HG03139 (cell line): ENCODE data around the gene ZNF777.

Experiments
- ATAC-seq: cut with Tn5 transposase; IDR thresholded peaks from one replicate; pipeline ENCODE4 v1.9.1; 2021; ENCODE audit not compliant: unreplicated experiment

The ZNF777 gene

DNA sequence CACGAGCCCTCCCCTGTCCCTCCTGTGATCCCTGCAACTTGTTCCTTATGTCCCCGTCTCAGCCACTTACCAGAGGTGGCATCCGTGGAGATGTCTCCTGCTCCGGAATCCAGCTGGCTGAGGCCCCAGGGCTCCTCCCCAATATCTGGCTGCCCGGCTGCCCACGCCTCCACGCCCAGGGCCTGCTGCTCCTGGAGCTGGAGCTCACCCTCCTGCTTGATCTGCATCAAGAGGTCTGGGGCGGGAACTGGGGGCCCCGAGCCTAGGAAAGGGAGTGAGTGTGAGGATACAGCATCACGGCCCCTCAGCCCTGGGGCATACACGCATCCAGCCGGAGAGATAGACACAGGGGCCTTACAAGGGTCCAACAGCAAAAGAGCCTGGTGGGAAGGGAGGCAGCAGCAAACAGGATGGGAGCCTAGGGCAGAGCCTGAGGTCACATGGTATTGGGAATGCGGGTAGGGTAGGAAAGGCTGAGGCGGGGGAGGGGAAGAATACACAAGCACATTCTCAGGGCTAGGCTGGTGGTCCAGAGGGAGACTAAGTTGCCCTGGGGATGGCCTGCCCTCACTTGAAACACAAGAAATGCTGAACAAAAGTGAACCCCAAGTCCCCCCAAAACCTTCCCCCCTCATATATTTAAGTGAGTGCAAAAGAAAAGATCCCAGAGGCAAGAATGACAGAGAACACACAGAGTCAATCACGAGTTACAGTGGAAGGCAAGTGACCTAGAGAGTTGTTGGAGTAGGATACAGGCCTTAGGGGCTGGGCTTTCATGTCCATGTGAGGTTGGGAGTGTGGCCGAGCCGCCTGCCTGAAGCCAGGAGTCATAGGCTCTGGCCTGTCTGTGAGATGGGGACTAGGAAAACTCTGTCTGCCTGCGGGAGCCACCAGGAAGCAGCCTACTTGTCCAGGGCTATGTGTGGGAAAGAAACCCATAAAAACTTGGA is 16.9 kb upstream of the ZNF777 start:
- no peak for ATAC-seq

- ATAC-seq: no peak
Observed at GRCh38 chr7:149476791-149477190, 15.9 kb upstream of the ZNF777 start.

- ATAC-seq: no peak
Observed at GRCh38 chr7:149475121-149476045, 14.5 kb upstream of the ZNF777 start.

DNA sequence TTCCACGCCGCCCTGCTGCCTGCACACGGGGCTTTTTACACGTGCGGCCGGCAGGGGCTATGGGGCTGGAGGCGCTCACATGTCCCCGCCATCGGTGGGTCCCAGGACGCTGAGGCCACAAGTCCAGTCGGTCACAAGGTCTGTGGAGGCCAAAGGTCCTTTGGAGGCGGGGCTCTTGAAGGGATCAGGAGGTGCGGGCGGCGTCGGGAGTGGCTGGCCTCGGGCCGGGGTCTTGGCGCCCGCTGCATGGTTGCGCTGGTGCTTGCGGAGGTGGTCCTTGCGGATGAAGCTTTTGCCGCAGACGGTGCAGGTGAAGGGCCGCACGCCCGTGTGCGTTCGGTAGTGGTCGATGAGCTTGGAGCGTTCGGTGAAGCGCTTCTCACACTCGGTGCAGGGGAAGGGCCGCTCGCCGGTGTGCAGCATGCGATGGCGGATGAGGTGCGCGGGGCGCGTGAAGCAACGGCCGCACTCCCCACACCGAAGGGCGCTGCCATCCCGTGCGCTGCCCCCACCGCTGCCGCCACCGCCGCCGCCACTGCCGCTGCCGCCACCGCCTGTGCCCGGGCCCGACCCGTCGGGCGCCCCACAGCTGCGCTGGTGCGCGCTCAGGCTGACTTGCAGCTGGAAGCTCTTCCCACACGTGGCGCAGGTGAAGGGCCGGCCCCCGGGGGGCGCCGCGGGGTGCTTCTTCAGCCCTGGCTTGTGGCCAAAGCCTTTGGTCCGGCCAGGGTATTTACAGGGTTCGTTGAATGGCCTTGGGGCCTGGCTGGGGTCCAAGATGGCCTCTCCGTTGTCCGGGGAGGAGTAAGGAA is 13.7 kb upstream of the ZNF777 start:
- no peak for ATAC-seq

GRCh38 chr7:149473251-149473650 is 12.4 kb upstream of the ZNF777 start:
- ATAC-seq: no peak

- ATAC-seq: no peak
Observed at GRCh38 chr7:149471289-149471953, 10.6 kb upstream of the ZNF777 start.

DNA sequence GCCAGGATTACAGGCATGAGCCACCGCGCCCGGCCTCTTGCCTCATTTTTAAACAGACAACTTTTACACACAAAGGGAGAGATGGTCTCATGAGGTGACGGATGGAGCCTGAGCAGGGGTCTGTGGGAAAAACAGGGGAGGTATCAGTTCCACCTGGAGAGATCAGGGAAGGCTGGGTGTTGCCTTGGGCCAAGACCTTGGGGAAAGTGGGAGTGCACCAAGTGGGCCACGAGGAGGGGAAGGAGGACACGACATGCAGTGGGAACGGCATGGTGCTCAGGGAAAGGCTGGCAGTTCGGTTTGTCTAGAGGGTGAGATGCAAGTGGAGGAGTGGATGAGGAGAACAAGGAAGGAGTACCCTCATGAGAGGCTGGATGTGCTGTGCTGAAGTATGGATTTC is 8.9 kb upstream of the ZNF777 start:
- ATAC-seq: no peak

- no peak for ATAC-seq
Observed at GRCh38 chr7:149468208-149468607, 7.3 kb upstream of the ZNF777 start.

GRCh38 chr7:149467321-149467859 is 6.5 kb upstream of the ZNF777 start:
- no peak for ATAC-seq

DNA sequence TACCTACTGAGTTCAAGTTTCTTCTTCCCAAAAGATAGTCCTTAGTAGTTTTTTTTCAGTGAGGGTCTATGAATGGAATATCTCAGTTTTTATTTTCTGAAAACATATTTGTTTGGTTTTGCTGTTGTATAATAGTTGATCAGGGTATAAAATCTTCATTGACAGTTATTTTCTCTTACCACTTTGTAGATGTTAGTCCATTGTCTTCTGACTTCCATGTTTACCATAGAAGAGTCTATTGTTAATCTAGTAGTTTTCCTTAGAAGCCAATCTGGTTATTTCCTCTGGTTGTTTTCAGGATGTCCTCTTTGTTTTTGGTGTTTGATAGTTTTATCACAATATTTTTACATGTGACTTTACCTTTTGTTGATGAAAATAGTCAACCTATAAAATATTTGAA is 5.5 kb upstream of the ZNF777 start:
- ATAC-seq: no peak

DNA sequence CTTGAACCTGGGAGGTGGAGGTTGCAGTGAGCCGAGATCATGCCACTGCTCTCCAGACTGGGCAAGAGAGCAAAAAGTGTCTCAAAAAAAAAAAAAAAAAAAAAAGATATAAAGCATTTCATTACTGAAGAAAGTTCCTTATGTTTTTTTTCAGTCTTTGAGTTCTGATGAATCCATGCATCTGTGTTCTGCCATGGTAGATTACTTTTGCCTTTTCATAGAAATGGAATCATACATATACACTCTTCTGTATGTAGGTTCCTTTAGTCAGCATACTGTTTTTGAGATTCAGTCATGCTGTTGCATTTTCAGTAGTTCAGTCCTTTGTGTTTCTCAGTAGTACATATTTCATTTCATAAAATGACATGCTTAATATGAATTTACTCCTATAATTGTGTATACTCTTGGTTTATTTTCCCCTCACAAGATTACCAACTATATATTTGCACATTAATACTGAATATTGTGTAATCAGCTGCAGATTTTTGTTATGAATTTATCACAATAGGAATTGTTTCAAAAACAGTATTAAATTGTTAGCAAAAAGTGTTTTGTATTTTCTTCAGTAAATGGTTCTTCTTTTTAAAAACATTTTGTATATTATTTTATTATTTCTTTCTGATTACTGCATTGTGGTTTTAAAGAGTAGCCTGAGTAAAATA is 2.8 kb upstream of the ZNF777 start:
- ATAC-seq: no peak

DNA sequence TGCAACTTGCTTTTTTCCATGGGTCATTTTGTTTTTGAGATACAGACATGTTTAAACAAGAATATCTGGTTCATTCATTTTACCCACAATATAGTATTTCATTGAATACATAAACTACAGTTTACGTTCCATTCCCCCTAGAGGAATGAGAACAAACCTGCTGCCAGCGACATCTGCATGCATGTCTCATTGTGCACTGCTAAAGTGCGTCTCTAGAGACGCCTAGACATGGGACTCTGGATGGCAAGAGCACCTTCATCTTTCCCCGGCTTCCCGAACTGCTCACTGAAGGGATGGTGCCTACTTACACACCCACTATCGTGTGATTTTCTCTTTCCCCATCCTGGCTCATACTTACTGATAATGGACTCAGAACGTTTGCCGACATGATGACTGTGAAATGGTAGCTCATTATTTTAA is 1.2 kb upstream of the ZNF777 start:
- no peak for ATAC-seq

- peak; percentile 27 for ATAC-seq
Observed at GRCh38 chr7:149459540-149460452, 1.1 kb downstream of the ZNF777 start.

- ATAC-seq: no peak
Observed at GRCh38 chr7:149459201-149459539, 1.7 kb downstream of the ZNF777 start.

GRCh38 chr7:149458235-149458634 is 2.6 kb downstream of the ZNF777 start:
- no peak for ATAC-seq

- ATAC-seq: no peak
Observed at GRCh38 chr7:149457766-149458165, 3.1 kb downstream of the ZNF777 start.

DNA sequence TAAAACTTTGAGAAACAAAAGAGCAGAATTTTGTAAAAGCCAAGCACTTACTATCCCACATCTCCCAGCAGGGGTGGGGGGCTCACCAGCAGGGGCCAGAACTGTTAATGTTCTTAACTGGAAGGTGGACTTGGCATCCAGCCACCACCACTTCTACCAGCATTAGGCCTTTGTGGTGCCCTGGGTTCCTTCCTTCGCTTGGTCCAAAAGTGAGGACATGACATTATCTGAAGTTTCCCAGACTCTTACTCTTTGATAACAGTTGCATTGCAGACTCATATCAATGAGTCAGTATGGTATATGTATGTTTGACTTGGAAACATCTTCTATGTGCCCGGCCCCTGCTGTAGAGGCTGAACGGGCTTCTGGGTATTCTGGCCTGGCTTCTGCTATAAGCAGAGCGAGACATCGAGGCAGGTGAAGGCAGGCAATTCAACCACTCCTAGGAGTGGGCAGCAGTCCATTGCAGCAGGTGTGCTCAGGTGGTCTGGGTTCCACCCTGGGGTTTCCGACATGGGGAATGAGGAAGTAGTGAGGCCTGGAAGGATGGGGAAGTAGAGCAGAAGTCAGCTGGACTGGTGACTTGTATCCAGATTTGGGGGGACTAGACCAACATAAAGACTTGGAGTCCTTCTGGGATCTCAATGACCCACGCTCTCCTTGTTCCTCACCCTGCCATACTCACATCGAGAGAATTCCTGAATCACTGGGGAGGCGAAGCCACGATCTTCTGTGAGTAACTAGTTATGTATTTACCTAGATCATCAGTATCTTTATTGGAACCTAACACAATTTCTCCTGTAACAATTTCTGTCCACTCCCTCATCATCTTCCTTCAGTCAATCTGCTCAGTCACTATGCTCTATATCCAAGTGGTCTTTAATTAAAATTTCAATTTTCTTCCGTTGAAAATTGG is 4.1 kb downstream of the ZNF777 start:
- no peak for ATAC-seq
